Measurements from ENCODE around the gene COX7C. TPM values are rescaled to one million over a fixed set of nuclear protein-coding genes. Genes with fewer than 3 reads are reported as not detected.
"Not testable (repeated sequence)": the region's sequence is repeated elsewhere in the genome, so short reads cannot be mapped to it uniquely, and the experiment has no call there.

The COX7C gene
- total and polyA plus RNA-seq, 2 experiments from 2014 or later = 842 to 4,717 TPM

GRCh38 chr5:86649832-86650505, 32.2 kb downstream of the COX7C start:
- H3K4me3 Mint-ChIP-seq = no peak overlapping the region

GRCh38 chr5:86660771-86661170, 43.0 kb downstream of the COX7C start:
- not testable (repeated sequence) for H3F3A ChIP-seq (replicated peaks; ENCODE audit: low read depth); H3K4me3 ChIP-seq; H3K27ac ChIP-seq (ENCODE audit: low read depth); H3K36me3 ChIP-seq (ENCODE audit: insufficient read depth); H3K27ac Mint-ChIP-seq; H4K20me1 ChIP-seq (replicated peaks; ENCODE audit: insufficient read depth); DNase-seq (ENCODE audit: low spot score); ATAC-seq; H3K4me3 Mint-ChIP-seq; H3K27me3 ChIP-seq (ENCODE audit: insufficient read depth); H3K79me2 ChIP-seq (replicated peaks; ENCODE audit: insufficient read depth); H3K4me2 ChIP-seq; H3K9me2 ChIP-seq (ENCODE audit: insufficient read depth); H3K4me1 ChIP-seq (ENCODE audit: insufficient read depth); H3K27me3 Mint-ChIP-seq (ENCODE audit: insufficient read depth, low read depth, poor library complexity); H3K4me1 Mint-ChIP-seq
- 0 out of 2 replicates have a peak overlapping the region, but pooled peaks have one; percentile 60 for H2AFZ ChIP-seq
- peaks cover 16% of the 10 kb centered on the region; the same call in 2 of the 3 replicates for H3K9me3 Mint-ChIP-seq
- peaks cover 18% of the 10 kb centered on the region for H3K36me3 Mint-ChIP-seq (ENCODE audit: low read depth)

More at GRCh38 chr5:86649832-86650505, 32.2 kb downstream of the COX7C start:
- no peak overlapping the region for H3K27ac ChIP-seq (ENCODE audit: low read depth)
- Mint-ChIP-seq H3K4me1 (peaks cover 42% of the 10 kb centered on the region), H3K27me3 (ENCODE audit: insufficient read depth, low read depth, poor library complexity) (peaks cover 2% of the 10 kb centered on the region), H3K36me3 (ENCODE audit: low read depth) (no peaks in the 10 kb centered on the region), H3K27ac (no peak overlapping the region), H3K9me3 (no peaks in the 10 kb centered on the region)
- H3K4me2 ChIP-seq = no peak overlapping the region
- no peaks in the 10 kb centered on the region for H3K9me2 ChIP-seq (ENCODE audit: insufficient read depth)
- no peaks in the 10 kb centered on the region for H4K20me1 ChIP-seq (replicated peaks; ENCODE audit: insufficient read depth)
- H3K27me3 ChIP-seq (ENCODE audit: insufficient read depth) = no peaks in the 10 kb centered on the region
- H3K36me3 ChIP-seq (ENCODE audit: insufficient read depth) = no peaks in the 10 kb centered on the region
- H3K79me2 ChIP-seq (replicated peaks; ENCODE audit: insufficient read depth) = no peaks in the 10 kb centered on the region
- H3K4me3 ChIP-seq = no peak overlapping the region
- no peak for DNase-seq (ENCODE audit: low spot score)
- H2AFZ ChIP-seq = no peak overlapping the region
- TF ChIP-seq ZNF462 (CRISPR knock-in tag; IDR thresholded peaks at IDR 0.05) (no peak), EZH2phosphoT487 (IDR thresholded peaks at IDR 0.05; ENCODE audit: unreplicated experiment) (no peak), CREB1 (CRISPR knock-in tag; IDR thresholded peaks at IDR 0.05; ENCODE audit: low read depth) (no peak), EZH2 (IDR thresholded peaks at IDR 0.05; ENCODE audit: low read depth, unreplicated experiment) (no peak), ZNF114 (CRISPR knock-in tag; IDR thresholded peaks at IDR 0.05) (no peak), POLR2AphosphoS5 (IDR thresholded peaks at IDR 0.05; ENCODE audit: low read depth) (no peak)
- ATAC-seq = no peak
- H3K4me1 ChIP-seq (ENCODE audit: insufficient read depth) = peaks cover 52% of the 10 kb centered on the region
- no peaks in the 10 kb centered on the region; the same call in 1 of the 2 replicates for H3F3A ChIP-seq (replicated peaks; ENCODE audit: low read depth)
